GM21515 (cell line): ENCODE results near the gene BICC1.
"Not testable (repeated sequence)": the region's sequence is repeated elsewhere in the genome, so short reads cannot be mapped to it uniquely, and the experiment has no call there.

Source experiments
- ATAC-seq: cut with Tn5 transposase; IDR thresholded peaks from one replicate; pipeline ENCODE4 v1.9.1; 2021; ENCODE audit not compliant: unreplicated experiment

The BICC1 gene

DNA sequence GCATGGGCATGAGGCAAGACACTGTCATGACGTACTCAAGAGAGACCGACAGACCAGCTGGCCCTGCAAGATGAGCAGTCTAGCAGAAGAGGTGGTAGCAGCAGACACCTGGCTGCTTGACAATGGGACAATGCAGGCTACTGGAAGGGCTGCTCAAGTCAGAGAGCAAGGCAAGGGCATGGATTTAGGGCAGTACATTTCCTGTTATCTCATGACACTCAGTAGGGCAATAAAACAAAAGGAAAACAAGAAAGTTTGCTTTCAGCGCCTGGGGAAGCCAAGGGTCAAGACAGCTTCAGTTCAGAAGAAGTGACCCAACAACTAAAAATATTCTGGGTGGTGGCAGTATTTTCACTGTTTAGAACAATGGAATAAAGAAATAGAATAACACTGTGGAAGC, 332.0 kb downstream of the BICC1 start:
- ATAC-seq = no peak

DNA sequence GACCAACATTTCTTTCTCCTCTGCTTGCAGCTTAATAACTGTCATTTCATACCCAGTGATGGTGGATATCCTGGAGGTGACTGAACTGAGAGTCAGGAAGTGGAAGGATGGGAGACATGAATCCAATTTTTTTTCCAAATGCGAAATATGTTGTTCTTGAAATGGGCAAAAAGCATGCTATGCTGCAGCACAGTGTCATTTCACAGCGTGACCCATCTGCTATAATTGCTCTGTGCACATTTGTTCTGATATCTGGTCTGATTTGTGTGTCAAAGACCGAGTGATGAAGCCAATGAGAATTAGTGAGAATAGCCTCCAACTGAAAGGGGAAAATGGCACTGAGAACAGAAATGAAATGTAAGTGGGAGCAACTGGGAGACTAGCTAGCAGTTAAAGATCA, 334.2 kb downstream of the BICC1 start:
- no peak for ATAC-seq

DNA sequence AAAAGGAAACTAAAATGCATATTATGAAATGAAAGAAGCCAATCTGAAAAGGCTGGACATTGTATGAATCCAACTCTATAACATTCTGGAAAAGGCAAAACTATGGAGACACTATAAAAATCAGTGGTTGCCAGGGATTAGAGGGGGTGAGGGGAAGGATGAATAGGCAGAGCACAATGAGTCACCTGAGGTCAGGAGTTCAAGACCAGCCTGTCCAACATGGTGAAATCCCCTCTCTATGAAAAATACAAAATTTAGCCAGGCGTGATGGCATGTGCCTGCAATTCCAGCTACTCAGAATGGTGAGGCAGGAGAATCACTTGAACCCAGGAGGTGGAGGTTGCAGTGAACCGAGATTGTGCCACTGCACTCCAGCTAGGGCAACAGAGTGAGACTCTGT, 338.9 kb downstream of the BICC1 start:
- ATAC-seq = no peak

DNA sequence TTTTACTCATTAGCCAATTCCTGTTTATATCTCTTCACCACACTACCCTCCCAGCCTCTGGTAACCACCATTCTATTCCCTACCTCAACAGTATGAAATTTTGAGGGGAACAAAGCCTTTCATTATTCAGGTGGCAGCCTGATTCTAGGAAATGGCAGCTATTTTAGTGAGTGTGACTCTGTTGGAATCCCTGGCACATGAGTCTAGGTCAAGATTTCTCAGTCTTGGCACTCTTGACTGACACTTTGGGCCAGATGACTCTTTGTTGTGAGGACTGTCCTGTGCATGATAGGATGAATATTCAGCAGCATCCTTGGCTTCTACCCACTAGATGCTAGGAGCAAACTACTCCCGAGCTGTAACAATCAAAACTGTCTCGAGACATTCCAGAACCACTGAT, 341.0 kb downstream of the BICC1 start:
- ATAC-seq = no peak

DNA sequence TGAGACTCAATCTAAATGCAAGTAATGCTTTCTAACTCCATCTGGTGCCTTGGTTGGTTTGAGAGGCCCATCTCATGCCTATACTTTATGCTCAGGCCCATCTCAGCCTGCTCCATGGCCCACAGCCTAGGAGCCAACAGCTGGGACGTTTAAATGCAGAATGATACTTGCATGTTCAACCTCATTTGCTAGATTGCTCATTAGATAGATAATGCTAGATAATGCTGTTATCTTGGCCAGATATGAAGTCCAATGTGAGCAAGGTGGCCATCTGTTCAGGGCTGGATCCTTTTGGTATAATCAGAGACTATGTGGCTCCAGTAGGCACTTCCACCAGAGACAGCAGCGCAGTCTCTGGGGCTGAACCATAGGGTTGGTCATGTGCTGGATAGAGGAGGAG, 342.1 kb downstream of the BICC1 start:
- no peak for ATAC-seq

DNA sequence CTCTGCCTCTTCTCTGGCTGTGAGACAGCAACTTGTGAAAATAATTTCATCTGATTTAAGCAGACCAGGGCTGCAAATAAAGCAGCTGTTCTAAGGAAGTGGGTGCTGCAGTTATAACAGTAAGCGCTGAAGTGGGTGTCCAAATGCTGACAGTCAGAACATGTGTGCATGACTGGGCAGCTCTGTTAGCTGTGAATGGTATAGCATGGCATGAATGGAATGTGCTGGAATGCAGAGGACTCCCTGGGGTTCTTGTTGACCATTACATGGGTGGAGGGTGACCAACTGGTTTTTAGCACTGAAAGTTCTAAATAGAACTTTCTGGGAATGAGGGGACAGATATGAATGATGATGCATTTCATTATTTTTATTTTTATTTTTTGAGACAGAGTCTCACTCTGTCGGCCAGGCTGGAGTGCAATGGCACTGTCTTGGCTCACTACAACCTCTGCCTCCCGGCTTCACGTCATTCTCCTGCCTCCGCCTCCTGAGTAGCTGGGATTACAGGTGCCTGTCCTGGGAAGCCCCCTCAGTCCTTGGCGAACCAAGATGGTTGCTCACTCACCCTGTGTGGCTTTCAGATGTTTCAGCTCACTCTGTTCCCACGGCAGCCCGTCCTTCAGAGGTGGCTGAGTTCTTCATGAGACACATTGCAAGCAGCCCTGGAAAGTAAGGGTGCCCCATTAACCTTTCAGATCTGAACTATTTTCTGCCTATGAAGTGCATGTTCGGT, 344.0 kb downstream of the BICC1 start:
- no peak for ATAC-seq

DNA sequence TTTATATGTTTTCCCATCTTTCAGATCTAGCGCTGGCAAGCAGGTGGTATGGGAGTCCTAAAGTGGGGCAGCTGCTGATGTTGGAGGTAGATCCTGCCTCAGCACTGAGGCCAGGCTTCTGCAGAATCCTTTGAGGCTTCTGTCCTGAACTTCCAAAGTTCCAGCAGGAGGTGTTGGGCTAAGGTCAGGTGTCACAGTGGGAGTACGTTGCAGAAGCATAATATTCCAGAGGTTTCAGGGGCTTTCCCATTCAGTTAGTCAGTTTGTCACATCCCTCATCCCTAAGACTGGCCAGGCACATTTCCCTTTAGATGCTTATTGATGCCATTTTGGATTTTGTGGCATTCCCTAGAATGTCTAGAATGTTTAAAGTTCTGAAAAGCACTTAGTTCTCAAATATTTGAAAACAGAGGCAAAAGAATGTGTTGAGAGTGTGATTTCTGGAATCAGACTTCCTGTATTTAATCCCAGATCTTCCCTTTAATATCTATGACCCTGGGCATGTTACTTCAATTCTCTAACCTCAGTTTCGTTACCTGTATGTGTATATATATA, 344.7 kb downstream of the BICC1 start:
- ATAC-seq = no peak

DNA sequence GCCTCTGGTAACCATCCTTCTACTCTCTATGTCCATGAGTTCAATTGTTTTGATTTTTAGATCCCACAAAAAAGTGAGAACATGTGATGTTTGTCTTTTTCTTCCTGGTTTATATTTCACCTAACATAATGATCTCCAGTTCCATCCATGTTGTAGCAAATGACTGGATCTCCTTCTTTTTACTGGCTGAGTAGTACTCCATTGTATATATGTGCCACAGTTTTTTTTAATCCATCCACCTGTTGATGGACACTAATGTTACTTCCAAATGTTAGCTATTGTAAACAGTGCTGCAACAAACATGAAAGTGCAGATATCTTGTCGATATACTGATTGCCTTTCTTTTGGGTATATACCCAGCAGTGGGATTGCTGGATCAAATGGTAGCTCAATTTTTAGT, 345.5 kb downstream of the BICC1 start:
- ATAC-seq = not testable (repeated sequence)

DNA sequence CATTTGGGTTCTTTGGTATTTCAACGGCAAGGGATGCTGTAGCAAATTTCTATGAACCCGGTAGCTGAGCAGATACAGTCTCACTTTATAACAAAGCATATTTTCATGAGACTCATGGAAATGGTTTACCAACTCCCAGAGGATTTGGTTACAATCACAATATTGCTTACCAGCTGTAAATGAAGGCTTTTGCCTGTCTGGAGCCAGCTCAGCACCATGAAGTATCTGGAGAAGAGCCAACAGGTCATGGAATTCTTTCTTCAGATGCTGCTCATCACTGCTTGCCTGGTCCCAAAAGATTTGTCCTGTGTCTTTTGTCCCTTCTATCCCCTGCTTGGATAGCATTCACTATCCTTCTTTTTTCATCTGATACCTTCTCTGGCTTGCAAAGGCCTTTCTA, 346.9 kb downstream of the BICC1 start:
- no peak for ATAC-seq

DNA sequence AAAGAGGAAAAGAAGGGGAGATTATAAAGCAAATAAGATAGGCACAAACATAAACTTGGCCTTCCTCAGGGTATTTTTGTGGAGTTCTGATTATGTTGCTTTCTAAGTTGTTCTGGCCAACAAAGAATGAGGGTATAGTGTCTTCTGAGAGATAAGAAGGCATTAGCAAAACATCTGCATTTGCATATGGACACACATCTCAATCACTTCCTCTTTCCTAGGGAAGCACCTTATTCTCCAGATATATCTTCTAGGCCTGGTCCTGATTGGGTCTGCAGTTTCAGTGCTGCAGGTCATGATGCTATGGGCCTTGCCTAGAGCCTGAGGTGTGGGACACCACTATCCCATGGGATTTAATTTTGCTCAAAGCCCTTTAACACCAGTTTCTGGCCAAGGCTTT, 355.0 kb downstream of the BICC1 start:
- no peak for ATAC-seq

DNA sequence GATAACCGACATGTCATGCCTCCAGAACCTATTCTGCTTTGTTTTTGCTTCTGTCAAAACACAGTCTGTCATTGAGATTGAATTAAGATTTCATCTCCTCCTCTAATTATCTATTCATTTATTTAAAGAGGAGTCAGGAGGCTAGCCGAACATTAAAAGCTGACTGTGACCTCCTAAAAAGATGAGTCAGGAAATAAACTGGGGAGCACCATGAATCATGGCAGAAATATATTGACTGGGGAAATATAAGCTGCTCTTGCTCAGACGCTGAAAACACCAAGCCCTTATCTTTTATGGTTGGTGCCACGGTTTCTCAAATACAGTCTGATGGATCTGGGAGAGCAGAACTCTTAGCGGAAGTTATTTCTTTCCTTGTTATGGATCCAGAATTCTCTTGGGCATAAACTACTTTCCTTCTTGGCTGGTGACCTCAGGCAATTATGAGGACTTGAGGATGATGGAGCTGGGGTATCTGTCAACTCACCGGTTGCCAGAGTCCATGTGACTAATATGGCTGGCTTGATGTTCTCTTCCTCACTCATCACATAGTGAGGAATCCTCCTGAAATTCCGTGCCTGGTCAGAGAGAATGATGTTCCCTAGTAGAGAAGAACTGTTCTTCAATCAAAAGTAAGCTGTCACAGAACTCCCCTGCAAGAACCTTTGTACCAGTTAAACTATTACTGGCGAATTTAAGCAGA, 356.2 kb downstream of the BICC1 start:
- ATAC-seq = no peak

DNA sequence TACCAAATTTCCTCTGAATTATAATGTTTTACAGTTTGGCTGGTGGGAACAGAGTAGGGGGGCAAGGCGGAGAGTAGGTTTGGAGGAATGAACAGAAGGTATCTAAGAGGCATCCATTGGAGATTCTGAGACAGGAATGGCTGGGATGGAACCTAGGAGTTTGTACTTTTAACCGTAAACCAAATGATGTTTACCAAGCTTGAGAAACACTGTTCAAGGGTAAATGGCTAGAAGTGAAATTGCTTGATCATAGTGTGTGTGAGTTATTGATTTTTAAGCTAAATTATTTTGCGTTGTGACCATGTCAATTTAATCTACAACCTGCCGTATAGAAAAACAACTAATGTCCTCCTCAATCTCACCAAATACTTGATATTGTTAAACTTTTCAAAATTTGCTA, 357.4 kb downstream of the BICC1 start:
- ATAC-seq = no peak

DNA sequence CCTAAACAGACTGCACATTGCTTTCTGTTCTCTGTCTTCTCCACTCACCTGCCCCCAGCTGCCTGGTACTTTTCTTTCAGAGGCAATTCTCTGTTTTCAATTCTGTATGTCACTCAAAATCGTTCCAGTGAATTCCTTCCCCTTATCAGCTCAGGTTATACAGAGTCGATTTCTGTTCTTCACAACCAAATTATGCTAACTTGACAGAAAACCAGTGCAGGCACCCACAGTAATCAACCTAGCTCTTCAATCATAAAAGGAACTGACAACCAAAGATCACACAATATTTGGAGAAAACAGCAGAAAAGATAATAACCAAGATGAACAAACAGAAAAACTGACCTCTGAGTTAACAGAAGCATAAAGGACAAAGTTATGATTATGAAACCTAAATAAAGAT, 360.5 kb downstream of the BICC1 start:
- no peak for ATAC-seq
